Erythroblast (primary cell): Measurements from ENCODE around the gene CLGN.
A peak's percentile ranks its signal among the peaks of the same experiment; 100 is the strongest.

Experiments used
- GATA1 ChIP-seq: IDR thresholded peaks from 2 replicates; pipeline ENCODE4 v1.6.1; 2011; ENCODE audit warnings: low read depth, mild to moderate bottlenecking, control low read depth, low read length, moderate library complexity
- POLR2A ChIP-seq: IDR thresholded peaks from 2 replicates; pipeline ENCODE4 v1.6.1; 2011; ENCODE audit warnings: mild to moderate bottlenecking, low read length

- TF ChIP-seq POLR2A (peak; percentile 82), GATA1 (no peak)
Observed at GRCh38 chr4:140373328-140374129, 53.9 kb downstream of the CLGN start, which contains the start of gene SCOC.
